SK-N-SH (cell line): ENCODE measurements around the gene EP300. TPM values are rescaled to one million over a fixed set of nuclear protein-coding genes. Genes with fewer than 3 reads are reported as not detected.

Experiments used
- CTCF ChIA-PET: fragments of 300-600, 350-600 bp; formaldehyde crosslinking; extraction: SDS; loops from one replicate; lab custom pipeline; 2021; lab: Yijun Ruan, JAX
- POLR2A ChIA-PET: fragments of 350-600 bp; sonication (Branson Sonifier 250); formaldehyde crosslinking; extraction: SDS; loops from one replicate; lab custom pipeline; 2020; ENCODE audit warnings: antibody characterized with exemption, inconsistent platforms; lab: Yijun Ruan, JAX
- DNase-seq: peaks from one replicate; pipeline ENCODE4 v3.0.0; 2012
- H2AFZ ChIP-seq: fragments of 200-600 bp; sonication (generic); 2 replicates; pipeline ENCODE4 v1.8.1; 2016; ENCODE audit warnings: antibody characterized with exemption, mild to moderate bottlenecking, low read depth
- H3F3A ChIP-seq: fragments of 200-600 bp; sonication (generic); replicated peaks from 2 replicates; pipeline ENCODE3; 2016; ENCODE audit warnings: antibody characterized with exemption, mild to moderate bottlenecking; ENCODE audit not compliant: insufficient read depth
- H3K27ac ChIP-seq, 2 experiments: fragments of 200-500 bp in 1 of 2; fragments of 200-600 bp in 1 of 2; sonication (Bioruptor generic) in 1 of 2; sonication (generic), shearing (Covaris generic) in 1 of 2; 2 replicates each; pipeline versions ENCODE4 v1.5.1 to v1.6.1; 2014 to 2016; ENCODE audit warnings: low read depth in 2 of 2, inconsistent platforms in 1 of 2, low read length in 1 of 2, mild to moderate bottlenecking in 1 of 2, mixed read lengths in 1 of 2
- H3K27me3 ChIP-seq: fragments of 200-600 bp; sonication (generic), shearing (Covaris generic); 2 replicates; pipeline ENCODE4 v1.6.1; 2016; ENCODE audit warnings: mixed run types; ENCODE audit not compliant: insufficient read depth
- H3K36me3 ChIP-seq, 2 experiments: fragments of 200-500 bp in 1 of 2; fragments of 200-600 bp in 1 of 2; sonication (Bioruptor generic) in 1 of 2; sonication (generic) in 1 of 2; replicated peaks in 1 of 2; 2 replicates each; pipeline versions ENCODE3 to v1.5.1; 2014 to 2016; ENCODE audit warnings: low read length in 1 of 2, mild to moderate bottlenecking in 1 of 2; ENCODE audit not compliant: insufficient read depth in 2 of 2, control insufficient read depth in 1 of 2
- H3K4me1 ChIP-seq, 2 experiments: fragments of 200-500 bp in 1 of 2; fragments of 200-600 bp in 1 of 2; sonication (Bioruptor generic) in 1 of 2; sonication (generic), shearing (Covaris generic) in 1 of 2; 2 replicates each; pipeline versions ENCODE4 v1.5.1 to v1.6.1; 2014 to 2016; ENCODE audit warnings: low read depth in 1 of 2, low read length in 1 of 2, mixed run types in 1 of 2; ENCODE audit not compliant: insufficient read depth in 2 of 2, control insufficient read depth in 1 of 2
- H3K4me2 ChIP-seq: fragments of 200-600 bp; sonication (generic), shearing (Covaris generic); 2 replicates; pipeline ENCODE4 v1.6.1; 2017; ENCODE audit warnings: mixed run types
- H3K4me3 ChIP-seq, 2 experiments: fragments of 200-500 bp in 1 of 2; fragments of 200-600 bp in 1 of 2; sonication (Bioruptor generic) in 1 of 2; sonication (generic), shearing (Covaris generic) in 1 of 2; 2 replicates each; pipeline versions ENCODE4 v1.5.1 to v1.8.1; 2014 to 2016; ENCODE audit warnings: low read depth in 2 of 2, inconsistent platforms in 1 of 2, low read length in 1 of 2, mild to moderate bottlenecking in 1 of 2, mixed read lengths in 1 of 2, moderate library complexity in 1 of 2
- H3K79me2 ChIP-seq: fragments of 200-600 bp; sonication (generic); 2 replicates; pipeline ENCODE4 v1.8.1; 2017; ENCODE audit warnings: mild to moderate bottlenecking; ENCODE audit not compliant: insufficient read depth
- H3K9ac ChIP-seq: fragments of 200-600 bp; sonication (generic); 2 replicates; pipeline ENCODE4 v1.6.1; 2017; ENCODE audit warnings: mixed run types
- H3K9me2 ChIP-seq: fragments of 200-600 bp; sonication (generic); 2 replicates; pipeline ENCODE4 v1.6.1; 2017; ENCODE audit warnings: mixed run types
- H3K9me3 ChIP-seq: fragments of 200-600 bp; sonication (generic); 2 replicates; pipeline ENCODE4 v1.6.1; 2017; ENCODE audit warnings: mixed run types, mild to moderate bottlenecking, moderate library complexity
- H4K20me1 ChIP-seq: fragments of 200-600 bp; sonication (generic); 2 replicates; pipeline ENCODE4 v1.6.1; 2017; ENCODE audit warnings: mild to moderate bottlenecking, mixed run types; ENCODE audit not compliant: insufficient read depth
- CHD2 ChIP-seq: fragments of 150-350 bp; IDR thresholded peaks from 2 replicates; pipeline ENCODE4 v1.6.1; 2018; ENCODE audit warnings: low read length; ENCODE audit not compliant: partially characterized antibody
- ELF1 ChIP-seq: IDR thresholded peaks from 2 replicates; pipeline ENCODE4 v1.4.0; 2012
- EP300 ChIP-seq, 2 experiments: IDR thresholded peaks; 2 replicates each; pipeline versions ENCODE4 v1.4.0 to v1.6.1; 2012; ENCODE audit warnings: borderline replicate concordance in 1 of 2, low read depth in 1 of 2, low read length in 1 of 2
- FOXJ3 ChIP-seq: sonication (generic); formaldehyde crosslinking; IDR thresholded peaks from 2 replicates; pipeline ENCODE4 v1.5.1; 2020; ENCODE audit warnings: mild to moderate bottlenecking, missing genetic modification reagents
- FOXM1 ChIP-seq: IDR thresholded peaks from 2 replicates; pipeline ENCODE4 v1.4.0; 2012; ENCODE audit warnings: low read depth, mild to moderate bottlenecking
- GATA2 ChIP-seq: sonication (generic); formaldehyde crosslinking; IDR thresholded peaks from 2 replicates; pipeline ENCODE4 v1.5.0; 2020; ENCODE audit warnings: mild to moderate bottlenecking, missing genetic modification reagents
- IRF3 ChIP-seq: fragments of 150-350 bp; IDR thresholded peaks from 2 replicates; pipeline ENCODE4 v1.6.1; 2016; ENCODE audit warnings: mild to moderate bottlenecking, low read depth, low read length
- MEF2A ChIP-seq: IDR thresholded peaks from 2 replicates; pipeline ENCODE4 v1.4.0; 2012; ENCODE audit warnings: low read depth, borderline replicate concordance
- NFIC ChIP-seq: IDR thresholded peaks from 2 replicates; pipeline ENCODE4 v1.4.0; 2012; ENCODE audit warnings: borderline replicate concordance
- NRF1 ChIP-seq: IDR thresholded peaks from 2 replicates; pipeline ENCODE4 v1.6.1; 2012; ENCODE audit warnings: low read depth, mild to moderate bottlenecking, low read length
- POLR2AphosphoS5 ChIP-seq: IDR thresholded peaks from 2 replicates; pipeline ENCODE4 v1.6.1; 2012; ENCODE audit warnings: low read depth, low read length
- RCOR1 ChIP-seq: fragments of 150-350 bp; IDR thresholded peaks from 2 replicates; pipeline ENCODE4 v1.6.1; 2017; ENCODE audit warnings: antibody characterized with exemption, low read length
- TAF1 ChIP-seq: IDR thresholded peaks from 2 replicates; pipeline ENCODE4 v1.6.1; 2012; ENCODE audit warnings: low read depth, mild to moderate bottlenecking, low read length, moderate library complexity, borderline replicate concordance
- TCF12 ChIP-seq: IDR thresholded peaks from 2 replicates; pipeline ENCODE4 v1.4.0; 2012
- TEAD4 ChIP-seq: IDR thresholded peaks from 2 replicates; pipeline ENCODE4 v1.4.0; 2012; ENCODE audit warnings: mild to moderate bottlenecking, borderline replicate concordance; ENCODE audit not compliant: insufficient read depth
- USF1 ChIP-seq: IDR thresholded peaks from 2 replicates; pipeline ENCODE4 v1.4.0; 2012; ENCODE audit warnings: low read depth, borderline replicate concordance
- USF2 ChIP-seq: fragments of 150-350 bp; IDR thresholded peaks from 2 replicates; pipeline ENCODE4 v1.6.1; 2017; ENCODE audit warnings: antibody characterized with exemption, low read length, low read depth, borderline replicate concordance
- YY1 ChIP-seq: IDR thresholded peaks from 2 replicates; pipeline ENCODE4 v1.4.0; 2012; ENCODE audit warnings: low read depth, mild to moderate bottlenecking
- WGBS: methylation state at CpG from one replicate; pipeline ENCODE4 v1.1.6; 2017; ENCODE audit warnings: low lambda C conversion rate; 5-methylcytosine and 5-hydroxymethylcytosine counted together
- polyA plus RNA-seq, 3 experiments: library from polyadenylated mRNA; depleted of rRNA; stranded (reverse); fragments of >200 nt; gene quantifications; 2 replicates each; pipeline ENCODE4 v1.2.3, GENCODE V29; 2012
- TF ChIP-seq, protein P1 (sequence below): IDR thresholded peaks from 2 replicates; pipeline ENCODE4; 2012
- TF ChIP-seq, protein P2 (sequence below): fragments of 200-600 bp; sonication (generic); IDR thresholded peaks from 2 replicates; pipeline ENCODE4 v1.6.1; 2017; ENCODE audit warnings: antibody characterized with exemption, mild to moderate bottlenecking, moderate library complexity
- TF ChIP-seq, protein P3 (sequence below): IDR thresholded peaks from 2 replicates; pipeline ENCODE4 v1.4.0; 2012; ENCODE audit warnings: low read depth

Gene EP300
- polyA plus RNA-seq, 1 of the 3 experiments (the other 2 are of a cell fraction), result 7.1 TPM

- Histone ChIP-seq H3K27ac (no peak overlapping the region), H3K36me3 (peaks cover 29 to 62% of the 10 kb centered on the region in 2 experiments), H4K20me1 (no peaks in the 10 kb centered on the region), H3K9me3 (no peaks in the 10 kb centered on the region), H3K27me3 (no peaks in the 10 kb centered on the region), H2AFZ (no peak overlapping the region), H3K4me3 (no peak overlapping the region), H3F3A (peaks cover 2% of the 10 kb centered on the region), H3K4me1 (no peaks in the 10 kb centered on the region), H3K79me2 (no peaks in the 10 kb centered on the region), H3K9ac (no peak overlapping the region), H3K9me2 (no peaks in the 10 kb centered on the region), H3K4me2 (no peak overlapping the region)
- ChIA-PET CTCF (interaction anchor here (0.9 kb wide), 1 partner anchor 234 kb away, joined by 3 read pairs; no protein-coding TSS in a partner anchor), POLR2A (no interaction called here)
- no peak for TF ChIP-seq YY1
- no peak for TF ChIP-seq ELF1
- DNase-seq, result no peak
- 100% methylated on average over 4 of the region's 4 CpGs for WGBS
Measured at GRCh38 chr22:41157083-41157482, 64.7 kb downstream of the EP300 start.

- no peaks in the 10 kb centered on the region for H3F3A ChIP-seq
- peaks cover 33 to 45% of the 10 kb centered on the region in 2 experiments for H3K36me3 ChIP-seq
- no peak for DNase-seq
- no peaks in the 10 kb centered on the region for H3K4me1 ChIP-seq
- H3K4me3 ChIP-seq, result no peak overlapping the region
- no peaks in the 10 kb centered on the region for H4K20me1 ChIP-seq
- H3K9me2 ChIP-seq, result no peaks in the 10 kb centered on the region
- POLR2A ChIA-PET, result no interaction called here
- H3K27me3 ChIP-seq, result no peaks in the 10 kb centered on the region
- CTCF ChIA-PET, result no interaction called here
- TF ChIP-seq, protein P1, sequence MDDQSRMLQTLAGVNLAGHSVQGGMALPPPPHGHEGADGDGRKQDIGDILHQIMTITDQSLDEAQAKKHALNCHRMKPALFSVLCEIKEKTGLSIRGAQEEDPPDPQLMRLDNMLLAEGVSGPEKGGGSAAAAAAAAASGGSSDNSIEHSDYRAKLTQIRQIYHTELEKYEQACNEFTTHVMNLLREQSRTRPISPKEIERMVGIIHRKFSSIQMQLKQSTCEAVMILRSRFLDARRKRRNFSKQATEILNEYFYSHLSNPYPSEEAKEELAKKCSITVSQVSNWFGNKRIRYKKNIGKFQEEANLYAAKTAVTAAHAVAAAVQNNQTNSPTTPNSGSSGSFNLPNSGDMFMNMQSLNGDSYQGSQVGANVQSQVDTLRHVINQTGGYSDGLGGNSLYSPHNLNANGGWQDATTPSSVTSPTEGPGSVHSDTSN, result no peak
- TF ChIP-seq USF2 (no peak), RCOR1 (no peak), EP300 (IDR thresholded peaks at IDR 0.05; ENCODE audit: borderline replicate concordance in 1 of 2, low read depth in 1 of 2, low read length in 1 of 2) (no peak), IRF3 (no peak), NRF1 (no peak), NFIC (no peak), MEF2A (no peak), TCF12 (no peak), TEAD4 (no peak), FOXM1 (no peak), USF1 (no peak), TAF1 (no peak), FOXJ3 (CRISPR knock-in tag) (no peak), POLR2AphosphoS5 (no peak), GATA2 (no peak), CHD2 (no peak)
- TF ChIP-seq, protein P2, sequence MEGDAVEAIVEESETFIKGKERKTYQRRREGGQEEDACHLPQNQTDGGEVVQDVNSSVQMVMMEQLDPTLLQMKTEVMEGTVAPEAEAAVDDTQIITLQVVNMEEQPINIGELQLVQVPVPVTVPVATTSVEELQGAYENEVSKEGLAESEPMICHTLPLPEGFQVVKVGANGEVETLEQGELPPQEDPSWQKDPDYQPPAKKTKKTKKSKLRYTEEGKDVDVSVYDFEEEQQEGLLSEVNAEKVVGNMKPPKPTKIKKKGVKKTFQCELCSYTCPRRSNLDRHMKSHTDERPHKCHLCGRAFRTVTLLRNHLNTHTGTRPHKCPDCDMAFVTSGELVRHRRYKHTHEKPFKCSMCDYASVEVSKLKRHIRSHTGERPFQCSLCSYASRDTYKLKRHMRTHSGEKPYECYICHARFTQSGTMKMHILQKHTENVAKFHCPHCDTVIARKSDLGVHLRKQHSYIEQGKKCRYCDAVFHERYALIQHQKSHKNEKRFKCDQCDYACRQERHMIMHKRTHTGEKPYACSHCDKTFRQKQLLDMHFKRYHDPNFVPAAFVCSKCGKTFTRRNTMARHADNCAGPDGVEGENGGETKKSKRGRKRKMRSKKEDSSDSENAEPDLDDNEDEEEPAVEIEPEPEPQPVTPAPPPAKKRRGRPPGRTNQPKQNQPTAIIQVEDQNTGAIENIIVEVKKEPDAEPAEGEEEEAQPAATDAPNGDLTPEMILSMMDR, result no peak
- TF ChIP-seq, protein P3, sequence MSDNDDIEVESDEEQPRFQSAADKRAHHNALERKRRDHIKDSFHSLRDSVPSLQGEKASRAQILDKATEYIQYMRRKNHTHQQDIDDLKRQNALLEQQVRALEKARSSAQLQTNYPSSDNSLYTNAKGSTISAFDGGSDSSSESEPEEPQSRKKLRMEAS, result no peak
- H3K27ac ChIP-seq, result no peak overlapping the region
- WGBS, result 76% methylated on average over 4 of the region's 8 CpGs
- H3K4me2 ChIP-seq, result no peak overlapping the region
- H3K79me2 ChIP-seq, result no peaks in the 10 kb centered on the region; the same call in 1 of the 2 replicates
- H3K9ac ChIP-seq, result no peak overlapping the region
- no peak overlapping the region for H2AFZ ChIP-seq
- H3K9me3 ChIP-seq, result no peaks in the 10 kb centered on the region
Measured at GRCh38 chr22:41169157-41169556, 76.8 kb downstream of the EP300 start.
